SK-N-SH treated with all-trans-retinoic acid at 6 μM for 48 hours (cell line): ENCODE data around the gene BNIP2.

Source experiments
- ESRRG ChIP-seq: fragments of 250-450 bp; sonication (Bioruptor Pico); IDR thresholded peaks from 2 replicates; pipeline ENCODE4 v1.6.1; 2021; ENCODE audit warnings: mild to moderate bottlenecking
- ISL1 ChIP-seq: fragments of 250-450 bp; sonication (Bioruptor Pico); IDR thresholded peaks from 2 replicates; pipeline ENCODE4 v2.1.2; 2022; ENCODE audit warnings: mild to moderate bottlenecking, moderate library complexity
- PPARA ChIP-seq: fragments of 250-450 bp; sonication (Bioruptor Pico); IDR thresholded peaks from 2 replicates; pipeline ENCODE4 v1.5.0; 2020; ENCODE audit warnings: mild to moderate bottlenecking, borderline replicate concordance
- TOX ChIP-seq: fragments of 250-450 bp; sonication (Bioruptor Pico); IDR thresholded peaks from 2 replicates; pipeline ENCODE4 v1.8.0; 2021; ENCODE audit warnings: mild to moderate bottlenecking, moderate library complexity, borderline replicate concordance
- ZFP3 ChIP-seq: fragments of 250-450 bp; sonication (Bioruptor Pico); IDR thresholded peaks from 2 replicates; pipeline ENCODE4 v1.5.0; 2020; ENCODE audit warnings: mild to moderate bottlenecking, moderate library complexity
- TF ChIP-seq, protein P1 (sequence below): fragments of 250-450 bp; sonication (Bioruptor Pico); IDR thresholded peaks from 2 replicates; pipeline ENCODE4 v1.8.0; 2021; ENCODE audit warnings: low read depth, mild to moderate bottlenecking, moderate library complexity, borderline replicate concordance
- TF ChIP-seq, protein P2 (sequence below): fragments of 250-450 bp; sonication (Bioruptor Pico); IDR thresholded peaks from 2 replicates; pipeline ENCODE4 v1.5.1; 2020; ENCODE audit warnings: low read depth, mild to moderate bottlenecking, moderate library complexity

DNA sequence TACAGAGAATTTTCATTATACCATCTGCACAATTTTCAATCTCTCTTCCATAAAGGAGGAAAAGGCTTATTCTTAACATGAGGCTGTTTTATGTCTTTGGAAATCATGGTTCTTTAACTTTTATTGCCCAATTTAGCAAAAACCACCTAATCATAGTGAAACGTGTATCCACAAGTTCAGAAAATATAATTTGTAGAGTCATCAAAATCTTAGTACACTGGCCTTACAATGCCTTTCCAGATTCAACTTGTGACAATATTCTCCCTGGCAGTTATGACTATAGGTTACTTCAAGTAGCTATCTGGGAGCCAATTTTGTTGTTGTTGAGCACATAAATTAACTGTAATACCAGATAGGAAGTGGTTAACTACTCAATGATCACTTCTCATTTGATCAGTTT lies 10.9 kb downstream of the BNIP2 start:
- TF ChIP-seq ZFP3 (CRISPR knock-in tag) (no peak), ISL1 (CRISPR knock-in tag) (no peak), PPARA (CRISPR knock-in tag) (no peak), ESRRG (CRISPR knock-in tag) (no peak), TOX (CRISPR knock-in tag) (no peak)
- TF ChIP-seq, protein P1, sequence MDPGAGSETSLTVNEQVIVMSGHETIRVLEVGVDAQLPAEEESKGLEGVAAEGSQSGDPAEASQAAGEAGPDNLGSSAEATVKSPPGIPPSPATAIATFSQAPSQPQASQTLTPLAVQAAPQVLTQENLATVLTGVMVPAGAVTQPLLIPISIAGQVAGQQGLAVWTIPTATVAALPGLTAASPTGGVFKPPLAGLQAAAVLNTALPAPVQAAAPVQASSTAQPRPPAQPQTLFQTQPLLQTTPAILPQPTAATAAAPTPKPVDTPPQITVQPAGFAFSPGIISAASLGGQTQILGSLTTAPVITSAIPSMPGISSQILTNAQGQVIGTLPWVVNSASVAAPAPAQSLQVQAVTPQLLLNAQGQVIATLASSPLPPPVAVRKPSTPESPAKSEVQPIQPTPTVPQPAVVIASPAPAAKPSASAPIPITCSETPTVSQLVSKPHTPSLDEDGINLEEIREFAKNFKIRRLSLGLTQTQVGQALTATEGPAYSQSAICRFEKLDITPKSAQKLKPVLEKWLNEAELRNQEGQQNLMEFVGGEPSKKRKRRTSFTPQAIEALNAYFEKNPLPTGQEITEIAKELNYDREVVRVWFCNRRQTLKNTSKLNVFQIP (CRISPR knock-in tag): no peak
- TF ChIP-seq, protein P2, sequence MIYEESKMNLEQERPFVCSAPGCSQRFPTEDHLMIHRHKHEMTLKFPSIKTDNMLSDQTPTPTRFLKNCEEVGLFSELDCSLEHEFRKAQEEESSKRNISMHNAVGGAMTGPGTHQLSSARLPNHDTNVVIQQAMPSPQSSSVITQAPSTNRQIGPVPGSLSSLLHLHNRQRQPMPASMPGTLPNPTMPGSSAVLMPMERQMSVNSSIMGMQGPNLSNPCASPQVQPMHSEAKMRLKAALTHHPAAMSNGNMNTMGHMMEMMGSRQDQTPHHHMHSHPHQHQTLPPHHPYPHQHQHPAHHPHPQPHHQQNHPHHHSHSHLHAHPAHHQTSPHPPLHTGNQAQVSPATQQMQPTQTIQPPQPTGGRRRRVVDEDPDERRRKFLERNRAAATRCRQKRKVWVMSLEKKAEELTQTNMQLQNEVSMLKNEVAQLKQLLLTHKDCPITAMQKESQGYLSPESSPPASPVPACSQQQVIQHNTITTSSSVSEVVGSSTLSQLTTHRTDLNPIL: no peak
